WTC11 (cell line): ENCODE measurements around the gene CRYGN. TPM values are rescaled to one million over a fixed set of nuclear protein-coding genes. Genes with fewer than 3 reads are reported as not detected.

Source experiments
- ATAC-seq: fragments of 200-7000 bp; cut with Tn5 transposase; 2 replicates; pipeline ENCODE4 v1.10.0; 2021; ENCODE audit warnings: mild to moderate bottlenecking, moderate library complexity
- CTCF ChIA-PET: fragments of 300-600 bp; sonication (Branson Sonifier 250); formaldehyde crosslinking; loops from one replicate; lab custom pipeline; 2021; ENCODE audit warnings: antibody characterized with exemption; lab: Charles Lee
- POLR2A ChIA-PET: fragments of 350-600 bp; sonication (Branson Sonifier 250); formaldehyde crosslinking; loops from one replicate; lab custom pipeline; 2021; ENCODE audit warnings: antibody characterized with exemption; lab: Charles Lee
- DNase-seq: peaks from one replicate; pipeline ENCODE4 v3.0.0; 2021; ENCODE audit warnings: low spot score
- H3K27ac Mint-ChIP-seq: 2 replicates; pipeline ENCODE4 v1.8.0; 2021; ENCODE audit warnings: mixed read lengths
- H3K27me3 Mint-ChIP-seq: 2 replicates; pipeline ENCODE4 v1.8.0; 2021; ENCODE audit warnings: low read depth, mild to moderate bottlenecking, moderate library complexity, mixed read lengths
- H3K36me3 Mint-ChIP-seq: 2 replicates; pipeline ENCODE4 v1.8.0; 2021; ENCODE audit warnings: mixed read lengths
- H3K4me1 Mint-ChIP-seq: 2 replicates; pipeline ENCODE4 v1.8.0; 2022; ENCODE audit warnings: mixed read lengths
- H3K4me3 Mint-ChIP-seq: 2 replicates; pipeline ENCODE4 v1.8.0; 2021; ENCODE audit warnings: mild to moderate bottlenecking, moderate library complexity, mixed read lengths
- H3K9me3 Mint-ChIP-seq: 2 replicates; pipeline ENCODE4 v1.8.0; 2021; ENCODE audit warnings: mixed read lengths
- CBFB ChIP-seq: sonication (generic); formaldehyde crosslinking; IDR thresholded peaks from 2 replicates; pipeline ENCODE4 v1.8.1; 2022; ENCODE audit warnings: mild to moderate bottlenecking, low read depth, missing genetic modification reagents
- EMX1 ChIP-seq: fragments of 250-450 bp; sonication (Bioruptor Pico); IDR thresholded peaks from 2 replicates; pipeline ENCODE4 v1.8.0; 2021; ENCODE audit warnings: mild to moderate bottlenecking
- FOXP1 ChIP-seq: sonication (generic); formaldehyde crosslinking; IDR thresholded peaks from 2 replicates; pipeline ENCODE4 v1.8.0; 2022; ENCODE audit warnings: missing genetic modification reagents, mild to moderate bottlenecking, moderate library complexity, borderline replicate concordance
- HMGA2 ChIP-seq: fragments of 250-450 bp; sonication (Bioruptor Pico); IDR thresholded peaks from 2 replicates; pipeline ENCODE4 v1.4.0; 2021; ENCODE audit warnings: mild to moderate bottlenecking, moderate library complexity
- IRF2 ChIP-seq: sonication (generic); formaldehyde crosslinking; IDR thresholded peaks from 2 replicates; pipeline ENCODE4 v1.8.0; 2022; ENCODE audit warnings: low read depth, missing genetic modification reagents, borderline replicate concordance
- JAZF1 ChIP-seq: fragments of 250-450 bp; sonication (Bioruptor Pico); IDR thresholded peaks from 2 replicates; pipeline ENCODE4 v1.9.0; 2021; ENCODE audit warnings: moderate library complexity, mild to moderate bottlenecking, inconsistent platforms
- MXD4 ChIP-seq: fragments of 250-450 bp; sonication (Bioruptor Pico); IDR thresholded peaks from 2 replicates; pipeline ENCODE4 v1.8.0; 2021; ENCODE audit warnings: mild to moderate bottlenecking, moderate library complexity, borderline replicate concordance
- NR1H2 ChIP-seq: sonication (generic); formaldehyde crosslinking; IDR thresholded peaks from 2 replicates; pipeline ENCODE4 v1.9.0; 2021; ENCODE audit warnings: mild to moderate bottlenecking, moderate library complexity, missing genetic modification reagents
- RELA ChIP-seq: sonication (generic); formaldehyde crosslinking; IDR thresholded peaks from 2 replicates; pipeline ENCODE4 v1.8.1; 2022; ENCODE audit warnings: missing genetic modification reagents, mild to moderate bottlenecking, borderline replicate concordance
- ZBTB21 ChIP-seq: sonication (generic); formaldehyde crosslinking; IDR thresholded peaks from 2 replicates; pipeline ENCODE4 v1.8.1; 2023; ENCODE audit warnings: mild to moderate bottlenecking, missing genetic modification reagents, borderline replicate concordance
- total RNA-seq: library from RNA; stranded (reverse); gene quantifications from 3 replicates; pipeline ENCODE4 v1.2.3, GENCODE V29; 2021
- TF ChIP-seq, protein P1 (sequence below): sonication (generic); formaldehyde crosslinking; IDR thresholded peaks from 2 replicates; pipeline ENCODE4 v1.8.0; 2022; ENCODE audit warnings: mild to moderate bottlenecking, missing genetic modification reagents
- TF ChIP-seq, protein P2 (sequence below): sonication (generic); formaldehyde crosslinking; IDR thresholded peaks from 2 replicates; pipeline ENCODE4 v1.8.0; 2022; ENCODE audit warnings: missing genetic modification reagents
- TF ChIP-seq, protein P3 (sequence below): sonication (generic); formaldehyde crosslinking; IDR thresholded peaks from 2 replicates; pipeline ENCODE4 v1.8.0; 2022; ENCODE audit warnings: mild to moderate bottlenecking, missing genetic modification reagents
- TF ChIP-seq, protein P4 (sequence below): fragments of 250-450 bp; sonication (Bioruptor Pico); IDR thresholded peaks from 2 replicates; pipeline ENCODE4 v1.9.0; 2021; ENCODE audit warnings: mild to moderate bottlenecking, borderline replicate concordance
- TF ChIP-seq, protein P5 (sequence below): sonication (generic); formaldehyde crosslinking; IDR thresholded peaks from 2 replicates; pipeline ENCODE4 v1.8.1; 2022; ENCODE audit warnings: mild to moderate bottlenecking, moderate library complexity, missing genetic modification reagents
- TF ChIP-seq, protein P6 (sequence below): sonication (generic); formaldehyde crosslinking; IDR thresholded peaks from 2 replicates; pipeline ENCODE4 v1.8.1; 2023; ENCODE audit warnings: mild to moderate bottlenecking, missing genetic modification reagents

CRYGN gene
- total RNA-seq, 1 experiment from 2014 or later: 1.5 TPM

DNA sequence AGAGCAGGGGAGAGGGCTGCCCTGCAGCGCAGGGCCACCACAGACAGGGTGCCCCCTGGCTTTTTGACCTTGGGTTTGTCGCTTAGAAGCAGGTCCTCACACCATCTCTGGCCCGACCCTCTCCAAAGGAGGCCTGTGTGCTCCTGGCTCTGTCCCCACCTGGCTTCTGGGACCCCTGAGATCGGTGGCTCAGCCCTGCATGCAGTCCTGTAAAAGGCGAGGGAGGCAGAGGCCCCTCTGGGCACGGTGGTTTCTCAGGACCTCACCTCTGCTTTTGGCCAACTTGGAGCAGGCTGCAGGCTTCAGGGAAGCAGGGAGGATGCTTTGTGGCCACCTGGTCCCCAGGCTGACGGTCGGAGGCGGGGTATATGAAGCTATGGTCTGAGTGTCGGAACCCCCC lies 51.5 kb downstream of the CRYGN start:
- POLR2A ChIA-PET: no interaction called here
- H3K4me3 Mint-ChIP-seq: no peak overlapping the region
- no peak for ATAC-seq
- no peak overlapping the region for H3K27ac Mint-ChIP-seq
- no peak for DNase-seq
- no peaks in the 10 kb centered on the region for H3K9me3 Mint-ChIP-seq
- TF ChIP-seq IRF2 (CRISPR knock-in tag) (no peak), JAZF1 (CRISPR knock-in tag) (no peak), EMX1 (CRISPR knock-in tag) (no peak), NR1H2 (CRISPR knock-in tag) (no peak), ZBTB21 (no peak), HMGA2 (CRISPR knock-in tag) (no peak), MXD4 (no peak), FOXP1 (CRISPR knock-in tag) (no peak), CBFB (no peak), RELA (CRISPR knock-in tag) (no peak)
- TF ChIP-seq, protein P1, sequence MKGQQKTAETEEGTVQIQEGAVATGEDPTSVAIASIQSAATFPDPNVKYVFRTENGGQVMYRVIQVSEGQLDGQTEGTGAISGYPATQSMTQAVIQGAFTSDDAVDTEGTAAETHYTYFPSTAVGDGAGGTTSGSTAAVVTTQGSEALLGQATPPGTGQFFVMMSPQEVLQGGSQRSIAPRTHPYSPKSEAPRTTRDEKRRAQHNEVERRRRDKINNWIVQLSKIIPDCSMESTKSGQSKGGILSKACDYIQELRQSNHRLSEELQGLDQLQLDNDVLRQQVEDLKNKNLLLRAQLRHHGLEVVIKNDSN (CRISPR knock-in tag): no peak
- TF ChIP-seq, protein P2, sequence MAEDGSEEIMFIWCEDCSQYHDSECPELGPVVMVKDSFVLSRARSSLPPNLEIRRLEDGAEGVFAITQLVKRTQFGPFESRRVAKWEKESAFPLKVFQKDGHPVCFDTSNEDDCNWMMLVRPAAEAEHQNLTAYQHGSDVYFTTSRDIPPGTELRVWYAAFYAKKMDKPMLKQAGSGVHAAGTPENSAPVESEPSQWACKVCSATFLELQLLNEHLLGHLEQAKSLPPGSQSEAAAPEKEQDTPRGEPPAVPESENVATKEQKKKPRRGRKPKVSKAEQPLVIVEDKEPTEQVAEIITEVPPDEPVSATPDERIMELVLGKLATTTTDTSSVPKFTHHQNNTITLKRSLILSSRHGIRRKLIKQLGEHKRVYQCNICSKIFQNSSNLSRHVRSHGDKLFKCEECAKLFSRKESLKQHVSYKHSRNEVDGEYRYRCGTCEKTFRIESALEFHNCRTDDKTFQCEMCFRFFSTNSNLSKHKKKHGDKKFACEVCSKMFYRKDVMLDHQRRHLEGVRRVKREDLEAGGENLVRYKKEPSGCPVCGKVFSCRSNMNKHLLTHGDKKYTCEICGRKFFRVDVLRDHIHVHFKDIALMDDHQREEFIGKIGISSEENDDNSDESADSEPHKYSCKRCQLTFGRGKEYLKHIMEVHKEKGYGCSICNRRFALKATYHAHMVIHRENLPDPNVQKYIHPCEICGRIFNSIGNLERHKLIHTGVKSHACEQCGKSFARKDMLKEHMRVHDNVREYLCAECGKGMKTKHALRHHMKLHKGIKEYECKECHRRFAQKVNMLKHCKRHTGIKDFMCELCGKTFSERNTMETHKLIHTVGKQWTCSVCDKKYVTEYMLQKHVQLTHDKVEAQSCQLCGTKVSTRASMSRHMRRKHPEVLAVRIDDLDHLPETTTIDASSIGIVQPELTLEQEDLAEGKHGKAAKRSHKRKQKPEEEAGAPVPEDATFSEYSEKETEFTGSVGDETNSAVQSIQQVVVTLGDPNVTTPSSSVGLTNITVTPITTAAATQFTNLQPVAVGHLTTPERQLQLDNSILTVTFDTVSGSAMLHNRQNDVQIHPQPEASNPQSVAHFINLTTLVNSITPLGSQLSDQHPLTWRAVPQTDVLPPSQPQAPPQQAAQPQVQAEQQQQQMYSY (CRISPR knock-in tag): no peak
- TF ChIP-seq, protein P3, sequence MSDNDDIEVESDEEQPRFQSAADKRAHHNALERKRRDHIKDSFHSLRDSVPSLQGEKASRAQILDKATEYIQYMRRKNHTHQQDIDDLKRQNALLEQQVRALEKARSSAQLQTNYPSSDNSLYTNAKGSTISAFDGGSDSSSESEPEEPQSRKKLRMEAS (CRISPR knock-in tag): no peak
- TF ChIP-seq, protein P4, sequence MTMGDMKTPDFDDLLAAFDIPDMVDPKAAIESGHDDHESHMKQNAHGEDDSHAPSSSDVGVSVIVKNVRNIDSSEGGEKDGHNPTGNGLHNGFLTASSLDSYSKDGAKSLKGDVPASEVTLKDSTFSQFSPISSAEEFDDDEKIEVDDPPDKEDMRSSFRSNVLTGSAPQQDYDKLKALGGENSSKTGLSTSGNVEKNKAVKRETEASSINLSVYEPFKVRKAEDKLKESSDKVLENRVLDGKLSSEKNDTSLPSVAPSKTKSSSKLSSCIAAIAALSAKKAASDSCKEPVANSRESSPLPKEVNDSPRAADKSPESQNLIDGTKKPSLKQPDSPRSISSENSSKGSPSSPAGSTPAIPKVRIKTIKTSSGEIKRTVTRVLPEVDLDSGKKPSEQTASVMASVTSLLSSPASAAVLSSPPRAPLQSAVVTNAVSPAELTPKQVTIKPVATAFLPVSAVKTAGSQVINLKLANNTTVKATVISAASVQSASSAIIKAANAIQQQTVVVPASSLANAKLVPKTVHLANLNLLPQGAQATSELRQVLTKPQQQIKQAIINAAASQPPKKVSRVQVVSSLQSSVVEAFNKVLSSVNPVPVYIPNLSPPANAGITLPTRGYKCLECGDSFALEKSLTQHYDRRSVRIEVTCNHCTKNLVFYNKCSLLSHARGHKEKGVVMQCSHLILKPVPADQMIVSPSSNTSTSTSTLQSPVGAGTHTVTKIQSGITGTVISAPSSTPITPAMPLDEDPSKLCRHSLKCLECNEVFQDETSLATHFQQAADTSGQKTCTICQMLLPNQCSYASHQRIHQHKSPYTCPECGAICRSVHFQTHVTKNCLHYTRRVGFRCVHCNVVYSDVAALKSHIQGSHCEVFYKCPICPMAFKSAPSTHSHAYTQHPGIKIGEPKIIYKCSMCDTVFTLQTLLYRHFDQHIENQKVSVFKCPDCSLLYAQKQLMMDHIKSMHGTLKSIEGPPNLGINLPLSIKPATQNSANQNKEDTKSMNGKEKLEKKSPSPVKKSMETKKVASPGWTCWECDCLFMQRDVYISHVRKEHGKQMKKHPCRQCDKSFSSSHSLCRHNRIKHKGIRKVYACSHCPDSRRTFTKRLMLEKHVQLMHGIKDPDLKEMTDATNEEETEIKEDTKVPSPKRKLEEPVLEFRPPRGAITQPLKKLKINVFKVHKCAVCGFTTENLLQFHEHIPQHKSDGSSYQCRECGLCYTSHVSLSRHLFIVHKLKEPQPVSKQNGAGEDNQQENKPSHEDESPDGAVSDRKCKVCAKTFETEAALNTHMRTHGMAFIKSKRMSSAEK (CRISPR knock-in tag): no peak
- TF ChIP-seq, protein P5, sequence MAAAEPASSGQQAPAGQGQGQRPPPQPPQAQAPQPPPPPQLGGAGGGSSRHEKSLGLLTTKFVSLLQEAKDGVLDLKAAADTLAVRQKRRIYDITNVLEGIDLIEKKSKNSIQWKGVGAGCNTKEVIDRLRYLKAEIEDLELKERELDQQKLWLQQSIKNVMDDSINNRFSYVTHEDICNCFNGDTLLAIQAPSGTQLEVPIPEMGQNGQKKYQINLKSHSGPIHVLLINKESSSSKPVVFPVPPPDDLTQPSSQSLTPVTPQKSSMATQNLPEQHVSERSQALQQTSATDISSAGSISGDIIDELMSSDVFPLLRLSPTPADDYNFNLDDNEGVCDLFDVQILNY (CRISPR knock-in tag): no peak
- TF ChIP-seq, protein P6, sequence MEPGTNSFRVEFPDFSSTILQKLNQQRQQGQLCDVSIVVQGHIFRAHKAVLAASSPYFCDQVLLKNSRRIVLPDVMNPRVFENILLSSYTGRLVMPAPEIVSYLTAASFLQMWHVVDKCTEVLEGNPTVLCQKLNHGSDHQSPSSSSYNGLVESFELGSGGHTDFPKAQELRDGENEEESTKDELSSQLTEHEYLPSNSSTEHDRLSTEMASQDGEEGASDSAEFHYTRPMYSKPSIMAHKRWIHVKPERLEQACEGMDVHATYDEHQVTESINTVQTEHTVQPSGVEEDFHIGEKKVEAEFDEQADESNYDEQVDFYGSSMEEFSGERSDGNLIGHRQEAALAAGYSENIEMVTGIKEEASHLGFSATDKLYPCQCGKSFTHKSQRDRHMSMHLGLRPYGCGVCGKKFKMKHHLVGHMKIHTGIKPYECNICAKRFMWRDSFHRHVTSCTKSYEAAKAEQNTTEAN (CRISPR knock-in tag): no peak
- peaks cover 11% of the 10 kb centered on the region for H3K27me3 Mint-ChIP-seq
- peaks cover 4% of the 10 kb centered on the region; the same call in 1 of the 2 replicates for H3K4me1 Mint-ChIP-seq
- peaks cover 3% of the 10 kb centered on the region; the same call in 1 of the 2 replicates for H3K36me3 Mint-ChIP-seq
- CTCF ChIA-PET: no interaction called here
